Cardiac septum (tissue), 1 donor: ENCODE measurements around the gene SLC29A3. TPM values are rescaled to one million over a fixed set of nuclear protein-coding genes. Genes with fewer than 3 reads are reported as not detected.

ENCODE experiments used
- DNase-seq: peaks from one replicate; pipeline ENCODE4 v3.0.0-alpha.2; 2020; ENCODE audit warnings: low spot score
- intact Hi-C: fragments of 100-400 bp; cut with DNase I; formaldehyde crosslinking; loops from one replicate; pipeline ENCODE4 v1.14.0; 2022
- total RNA-seq: library from RNA; stranded (reverse); fragmentation: NEBNext Ultra II Directional; extraction: Animal tissue kit (Norgen Biotek cat#: 25700); gene quantifications from one replicate; pipeline ENCODE4 v1.2.1, GENCODE V29; 2021
- donor health status: DM: no; HTN: no; CAD: no.

The SLC29A3 gene
- total RNA-seq, 1 donor from 2014 or later = 1.6 TPM

DNA sequence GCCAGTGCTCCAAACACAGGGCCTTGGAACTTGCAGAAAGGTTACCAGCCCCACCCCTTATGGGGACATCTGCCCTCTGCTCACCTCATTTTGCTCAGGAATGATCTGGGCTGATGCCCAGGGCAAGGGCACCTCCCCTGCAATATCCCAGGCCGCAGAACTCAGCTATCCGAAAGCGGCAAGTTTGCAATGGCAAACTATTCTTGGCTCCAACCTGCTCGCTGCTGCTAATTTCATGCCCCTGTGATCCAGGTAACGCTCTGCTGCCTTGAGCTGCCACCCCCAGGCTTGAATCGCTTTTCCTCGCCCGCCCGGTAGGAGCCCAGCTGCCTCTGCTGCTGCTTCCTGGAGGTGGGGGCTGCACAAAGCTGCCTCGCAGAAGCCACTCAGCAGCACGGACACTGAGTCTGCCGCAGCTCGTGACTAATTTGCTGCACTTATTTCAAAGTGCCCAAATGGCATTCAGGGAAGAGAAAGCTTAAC is 18.2 kb downstream of the SLC29A3 start:
- no peak for DNase-seq
- intact Hi-C loops = no loop called here

GRCh38 chr10:71338728-71339495 is 19.9 kb downstream of the SLC29A3 start:
- intact Hi-C loops = no loop called here
- DNase-seq = no peak

DNA sequence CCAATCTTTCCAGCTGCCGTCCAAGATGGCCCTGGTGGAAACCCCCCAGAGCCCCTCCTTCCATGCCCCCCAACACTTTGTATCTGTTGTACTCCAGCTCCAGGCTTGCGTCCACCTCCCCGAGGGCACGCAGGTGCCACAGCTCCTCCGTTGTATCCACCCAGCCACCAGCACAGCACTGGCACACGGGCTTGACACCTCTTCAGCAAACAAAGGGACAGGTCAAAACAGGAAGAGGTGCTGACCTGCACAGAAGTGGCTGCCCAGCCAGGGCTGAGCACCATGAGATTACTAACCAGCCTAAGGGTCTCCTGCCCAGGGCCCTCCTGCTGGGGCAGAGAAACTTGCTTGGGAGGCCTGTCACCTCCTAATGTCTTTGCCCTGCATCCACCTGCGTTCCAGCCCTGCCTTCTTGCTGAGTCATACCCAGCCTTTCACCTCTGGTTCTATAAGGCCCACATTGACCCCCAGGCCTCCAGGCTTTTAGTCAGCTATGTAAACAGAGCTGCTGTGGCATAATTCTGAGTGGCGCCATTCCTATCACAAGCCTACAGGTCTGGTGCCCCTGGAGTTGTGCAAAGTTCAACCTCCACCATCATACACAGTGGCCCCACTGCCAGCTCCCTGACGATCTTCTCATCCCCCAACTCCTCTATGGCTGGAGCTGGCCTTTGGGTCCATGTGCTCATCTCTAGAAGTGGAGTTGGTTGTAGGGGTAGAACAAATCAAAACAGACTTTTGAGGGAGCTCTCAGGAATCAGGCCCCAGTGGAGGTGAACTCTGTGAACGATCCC is 20.9 kb downstream of the SLC29A3 start:
- DNase-seq = no peak
- intact Hi-C loops = no loop called here

DNA sequence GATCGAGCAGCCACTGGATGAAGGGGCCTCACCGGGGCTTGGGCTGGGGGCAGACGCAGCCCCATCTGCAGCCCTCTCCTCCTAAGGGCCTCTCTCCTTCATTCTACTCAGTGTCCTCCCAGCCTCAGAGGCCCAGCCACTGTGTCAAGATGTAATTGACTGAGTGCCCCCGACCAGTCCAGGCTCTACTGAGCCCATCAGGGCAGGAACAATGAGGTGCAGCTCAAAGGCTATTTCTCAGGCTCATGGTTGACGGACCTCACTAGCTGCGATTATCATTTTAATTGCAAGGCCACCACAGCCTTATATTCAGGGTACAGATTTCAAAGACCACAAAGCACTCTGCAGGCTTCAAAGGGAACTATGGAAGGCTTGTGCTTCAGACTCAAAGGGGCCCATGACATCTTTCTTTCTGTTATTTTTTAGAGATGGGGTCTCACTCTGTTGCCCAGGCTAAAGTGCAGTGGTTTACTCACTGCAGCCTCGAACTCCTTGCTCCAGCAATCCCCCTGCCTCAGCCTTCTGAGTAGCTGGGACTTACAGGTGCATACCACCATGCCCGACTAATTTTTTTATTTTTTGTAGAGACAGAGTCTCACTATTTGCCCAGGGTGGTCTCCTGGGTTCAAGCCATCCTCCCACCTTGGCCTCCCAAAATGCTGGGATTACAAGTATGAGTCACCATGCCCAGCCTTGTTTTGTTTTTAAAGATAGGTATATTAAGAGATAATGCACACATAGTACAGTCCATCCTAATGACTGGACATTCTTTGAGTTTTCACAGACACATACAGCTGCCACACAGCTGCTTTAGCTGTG is 23.7 kb downstream of the SLC29A3 start:
- DNase-seq = no peak
- intact Hi-C loops = no loop called here

DNA sequence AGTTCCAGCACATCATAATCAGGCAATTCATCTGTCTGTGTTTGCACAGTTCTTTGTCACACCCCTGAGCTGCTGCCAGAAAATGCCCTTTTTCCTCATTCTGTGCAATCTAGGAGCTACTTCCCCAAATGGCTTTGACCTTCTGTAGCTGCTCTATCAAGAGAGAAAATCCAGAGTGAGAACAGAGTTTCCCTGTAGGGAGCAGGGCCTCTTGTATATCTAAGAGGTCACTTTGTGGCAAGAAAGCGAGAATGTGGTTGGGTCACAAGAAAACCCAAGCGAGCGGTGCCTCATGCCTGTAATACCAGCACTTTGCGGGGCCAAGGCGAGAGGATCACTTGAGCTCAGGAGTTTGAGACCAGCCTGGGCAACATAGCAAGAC is 24.3 kb downstream of the SLC29A3 start:
- intact Hi-C loops = no loop called here
- DNase-seq = no peak

DNA sequence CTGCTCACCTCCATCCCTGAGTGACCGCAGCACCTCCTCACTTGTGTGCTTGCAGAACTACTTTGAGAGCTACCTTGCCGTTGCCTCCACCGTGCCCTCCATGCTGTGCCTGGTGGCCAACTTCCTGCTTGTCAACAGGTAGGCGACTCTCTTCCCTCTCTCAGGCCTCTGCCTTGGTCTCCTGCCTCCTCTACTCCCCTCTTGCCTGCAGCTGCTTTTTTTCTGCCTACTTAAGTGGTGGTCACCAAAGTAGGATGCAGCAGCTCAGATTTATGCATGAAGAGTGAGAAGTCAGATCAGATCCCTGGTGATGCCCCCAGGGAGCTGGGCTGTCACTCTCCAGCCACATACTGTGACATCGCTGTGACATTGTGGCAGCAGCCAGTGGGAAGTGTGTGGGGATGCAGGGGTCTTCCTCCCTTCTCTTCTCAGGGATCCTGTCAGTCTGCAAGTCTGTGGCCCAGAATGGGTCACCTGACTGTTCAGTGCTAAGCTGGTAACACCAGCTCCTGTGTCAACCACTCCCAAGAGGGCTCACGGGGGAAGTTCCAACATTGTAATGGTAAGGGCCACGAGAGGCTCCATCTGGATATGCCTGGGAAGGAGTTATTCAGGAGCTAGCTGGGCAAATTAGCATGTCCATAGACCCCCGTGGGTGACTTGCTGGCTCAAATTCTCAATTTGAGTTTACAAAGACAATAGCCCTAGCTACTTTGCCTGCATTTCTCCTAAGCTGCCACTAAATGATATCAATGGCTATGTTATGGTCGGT is 25.3 kb downstream of the SLC29A3 start:
- intact Hi-C loops = no loop called here
- DNase-seq = no peak

DNA sequence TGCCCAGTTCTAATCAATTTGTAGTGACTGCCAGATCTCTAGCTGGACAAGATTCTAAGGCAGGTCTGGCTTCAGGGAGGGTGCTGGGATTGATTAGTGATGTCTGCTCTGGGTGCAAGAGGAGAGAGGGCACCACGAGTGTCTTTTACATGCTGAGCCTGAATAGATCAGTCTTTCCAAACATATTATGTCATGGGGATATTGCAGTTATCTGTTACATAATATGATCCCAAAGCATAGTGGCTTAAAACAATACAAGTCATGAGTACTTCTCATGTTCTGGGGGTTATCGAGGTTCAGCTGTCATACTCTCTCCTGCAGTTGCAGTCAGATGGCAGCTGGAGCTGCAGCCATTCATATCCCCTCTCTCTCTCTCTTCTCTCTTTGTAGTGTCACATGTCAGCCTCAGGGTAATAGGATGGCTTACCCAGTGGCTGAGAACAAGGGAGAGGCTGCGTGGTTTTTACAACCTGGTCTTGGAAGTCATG is 26.0 kb downstream of the SLC29A3 start:
- intact Hi-C loops = no loop called here
- no peak for DNase-seq

GRCh38 chr10:71345694-71346093 is 26.6 kb downstream of the SLC29A3 start:
- no peak for DNase-seq
- intact Hi-C loops = no loop called here

- intact Hi-C loops = no loop called here
- no peak for DNase-seq
Measured at GRCh38 chr10:71346731-71347130, 27.7 kb downstream of the SLC29A3 start.

DNA sequence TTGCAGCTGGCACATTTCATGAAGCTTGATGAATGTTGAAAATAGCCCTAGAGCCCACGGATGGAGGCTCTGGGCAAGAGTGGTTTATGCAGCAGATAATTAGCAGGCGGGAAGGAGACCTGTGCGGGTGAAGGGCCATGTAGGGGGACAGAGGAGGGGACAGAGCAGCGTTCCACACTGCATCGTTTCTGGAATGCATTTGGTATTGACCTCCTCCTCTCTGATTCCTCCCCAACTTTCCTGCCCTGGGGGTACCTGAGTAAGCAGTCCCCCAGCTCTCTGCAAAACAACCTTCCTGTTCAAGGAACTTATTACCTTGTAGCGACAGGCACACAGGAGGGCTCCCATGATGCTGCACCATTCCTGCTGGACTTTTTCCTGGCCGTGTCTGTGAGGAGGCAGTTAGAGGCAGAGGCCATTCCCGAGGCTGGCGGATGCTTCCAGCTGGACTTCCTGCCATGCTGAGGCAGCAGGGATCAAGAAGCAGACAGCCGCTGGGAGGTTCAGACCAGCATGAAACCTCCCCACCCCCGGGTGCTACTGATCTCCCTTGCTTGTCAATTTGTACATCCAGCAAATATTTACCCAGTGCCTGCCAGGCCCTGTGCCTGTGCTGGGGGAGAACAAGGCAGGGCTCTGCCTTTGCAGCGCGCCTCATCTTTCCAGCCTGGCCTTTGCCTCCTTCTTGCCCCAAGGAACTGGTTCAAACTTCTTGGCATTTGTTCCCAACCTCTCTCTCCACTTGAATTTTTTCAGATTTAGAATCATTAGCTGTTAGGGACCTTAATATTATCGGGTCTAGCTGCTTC is 28.7 kb downstream of the SLC29A3 start:
- DNase-seq = no peak
- intact Hi-C loops = no loop called here

DNA sequence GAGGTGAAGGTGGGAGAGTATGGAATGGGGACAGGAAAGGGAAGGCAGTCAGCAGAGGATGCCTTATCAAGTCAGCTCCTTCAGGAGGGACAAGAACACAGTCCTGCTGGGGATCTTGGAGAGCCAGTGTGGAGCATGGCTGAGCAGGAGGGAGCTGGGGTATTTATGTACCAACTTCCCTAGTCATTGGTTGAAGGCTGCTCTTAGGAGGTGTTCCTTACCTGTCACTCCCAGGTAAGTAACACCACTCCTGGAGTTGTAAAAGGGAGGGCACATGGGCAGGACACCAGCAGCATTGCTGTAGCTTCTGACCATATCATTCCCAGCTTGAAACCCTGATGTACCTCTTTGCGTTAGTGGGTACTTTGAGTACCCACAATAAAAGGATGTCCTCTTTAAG is 29.8 kb downstream of the SLC29A3 start:
- intact Hi-C loops = no loop called here
- DNase-seq = no peak

GRCh38 chr10:71349406-71349805 is 30.3 kb downstream of the SLC29A3 start:
- intact Hi-C loops = no loop called here
- no peak for DNase-seq

DNA sequence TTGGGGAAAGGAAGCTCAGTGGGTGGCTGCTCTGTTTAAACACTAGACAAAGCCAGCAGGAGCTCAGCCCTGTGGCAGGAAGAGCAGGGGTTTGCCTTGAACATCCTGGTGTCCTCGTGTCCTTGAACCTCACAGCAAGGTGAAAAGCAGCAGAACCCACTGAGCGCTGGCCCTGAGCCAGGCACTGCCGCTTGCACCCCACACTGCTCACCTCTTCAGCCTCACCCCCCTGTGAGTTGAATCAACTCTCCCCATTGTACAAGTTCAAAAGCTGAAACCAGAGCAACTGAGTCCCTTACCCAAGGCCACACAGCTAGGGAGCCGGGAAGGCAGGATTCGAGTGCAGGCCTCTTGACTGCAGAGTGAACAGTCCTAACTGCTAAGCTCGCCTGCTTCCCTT is 32.0 kb downstream of the SLC29A3 start:
- DNase-seq = no peak
- intact Hi-C loops = no loop called here

- intact Hi-C loops = no loop called here
- no peak for DNase-seq
Measured at GRCh38 chr10:71351628-71352319, 32.7 kb downstream of the SLC29A3 start.

GRCh38 chr10:71353639-71354038 is 34.6 kb downstream of the SLC29A3 start:
- no peak for DNase-seq
- intact Hi-C loops = no loop called here

- intact Hi-C loops = no loop called here
- DNase-seq = no peak
Measured at GRCh38 chr10:71354776-71355175, 35.7 kb downstream of the SLC29A3 start.

- intact Hi-C loops = no loop called here
- DNase-seq = no peak
Measured at GRCh38 chr10:71355886-71356285, 36.8 kb downstream of the SLC29A3 start.

DNA sequence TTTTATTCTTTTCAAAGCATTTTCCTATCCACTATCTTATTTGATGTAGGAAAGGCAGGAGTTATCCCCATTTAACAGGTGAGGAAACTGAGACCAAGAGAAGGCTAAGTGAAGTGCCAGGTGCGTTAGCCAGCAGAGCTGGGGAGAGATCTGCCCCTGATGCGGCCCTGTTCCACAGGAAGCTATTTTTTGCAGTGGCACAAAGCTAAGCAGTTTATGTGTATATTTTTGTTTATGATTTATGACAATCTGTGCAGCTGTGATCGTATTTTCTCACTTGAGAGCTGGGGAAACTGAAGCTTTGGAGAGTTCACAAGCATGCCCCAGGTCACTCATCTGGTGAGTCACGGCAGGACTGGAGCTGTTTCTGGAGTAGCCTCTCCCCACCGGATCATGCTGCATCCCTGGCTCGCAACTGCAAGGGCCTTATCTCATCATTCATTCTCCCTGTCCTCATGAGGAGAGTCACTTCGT is 38.8 kb downstream of the SLC29A3 start:
- intact Hi-C loops = no loop called here
- no peak for DNase-seq
